Measurements from ENCODE around the gene SIAE. TPM values are rescaled to one million over a fixed set of nuclear protein-coding genes. Genes with fewer than 3 reads are reported as not detected.

SIAE gene
- polyA plus RNA-seq, 1 experiment, result 42.1 TPM

- no peak for TF ChIP-seq CTCF (IDR thresholded peaks at IDR 0.05; ENCODE audit: insufficient read depth, low read depth, low read length)
- CTCF ChIA-PET, result no interaction called here
- POLR2A ChIA-PET, result no interaction called here
These were observed 24.9 kb downstream of the SIAE start for GRCh38 chr11:124648610-124649009.

DNA sequence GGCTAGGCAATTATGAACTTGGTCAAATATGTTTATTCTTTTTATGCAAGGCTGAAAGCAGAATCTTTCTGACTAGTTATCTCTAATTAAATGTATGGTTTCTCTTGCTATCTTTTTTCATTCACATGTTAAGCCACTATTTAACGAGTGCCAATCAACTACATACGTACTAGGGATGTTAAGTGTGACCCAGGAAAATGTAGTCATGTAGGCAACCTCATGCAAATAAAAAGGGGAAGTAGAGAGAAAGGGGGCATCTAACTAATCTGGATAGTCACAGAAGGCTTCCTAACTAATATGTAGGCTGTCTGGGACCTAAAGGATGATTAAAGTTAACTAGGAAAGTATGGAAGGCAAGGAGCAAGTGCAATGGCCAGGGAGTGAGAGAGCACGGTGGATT, 27.4 kb downstream of the SIAE start:
- ChIA-PET POLR2A (no interaction called here), CTCF (interaction anchor here (0.9 to 1.8 kb wide), 2 partner anchors 23 kb away, joined by 3 to 6 read pairs; partner anchors contain the start of gene TBRG1)
- no peak for DNase-seq (ENCODE audit: low read depth)
- Histone ChIP-seq H3K36me3 (ENCODE audit: control insufficient read depth, insufficient read depth, low read length) (no peaks in the 10 kb centered on the region), H3K4me3 (ENCODE audit: low read depth, low read length) (no peak overlapping the region), H3K27me3 (ENCODE audit: control insufficient read depth, insufficient read depth, low read length) (no peaks in the 10 kb centered on the region)
- no peak for TF ChIP-seq CTCF (IDR thresholded peaks at IDR 0.05; ENCODE audit: insufficient read depth, low read depth, low read length)

More at GRCh38 chr11:124648610-124649009, 24.9 kb downstream of the SIAE start:
- no peak overlapping the region for H3K4me3 ChIP-seq (ENCODE audit: low read depth, low read length)
- no peaks in the 10 kb centered on the region for H3K27me3 ChIP-seq (ENCODE audit: control insufficient read depth, insufficient read depth, low read length)
- no peaks in the 10 kb centered on the region for H3K36me3 ChIP-seq (ENCODE audit: control insufficient read depth, insufficient read depth, low read length)
- DNase-seq (ENCODE audit: low read depth), result no peak

DNA sequence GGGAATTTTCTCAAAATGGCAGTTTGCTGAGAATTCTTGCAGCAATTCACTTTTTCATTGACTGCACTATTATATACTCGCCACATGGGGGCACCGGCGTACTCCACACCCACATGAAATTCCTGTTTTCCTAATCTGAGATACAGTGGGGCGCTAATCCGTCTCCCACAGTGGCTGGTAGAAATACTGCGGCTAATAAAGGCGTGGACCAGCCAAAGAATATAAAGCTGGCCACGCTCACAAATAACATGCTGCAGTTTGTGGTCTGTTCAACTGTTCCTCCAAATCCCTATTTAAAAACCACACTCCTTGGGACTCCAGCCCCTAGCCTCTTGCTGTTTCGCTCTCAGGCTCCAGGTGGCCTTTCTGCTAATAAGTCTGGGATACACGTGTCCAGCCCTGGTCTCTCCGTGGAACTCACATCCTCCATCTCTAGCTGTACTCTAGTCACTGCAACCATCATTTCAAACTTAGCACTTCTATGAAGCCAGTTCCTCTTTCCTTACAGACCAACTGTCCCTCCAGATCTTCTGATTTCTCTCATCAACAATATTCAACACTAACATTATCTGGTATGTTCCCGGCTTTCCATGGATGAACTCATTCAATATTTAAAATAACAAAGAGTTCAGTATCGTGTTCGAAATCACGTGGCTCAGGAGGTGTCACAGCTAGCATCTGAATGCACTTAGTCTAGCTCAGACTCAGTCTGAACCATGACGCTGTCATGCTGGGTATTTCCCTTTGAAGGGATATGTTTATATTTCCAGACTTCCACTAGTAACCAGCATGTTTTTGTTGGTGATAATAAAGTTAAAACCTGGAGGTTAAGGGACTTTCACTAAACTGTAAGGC, 28.9 kb downstream of the SIAE start:
- Histone ChIP-seq H3K36me3 (ENCODE audit: control insufficient read depth, insufficient read depth, low read length) (no peaks in the 10 kb centered on the region), H3K27me3 (ENCODE audit: control insufficient read depth, insufficient read depth, low read length) (no peaks in the 10 kb centered on the region), H3K4me3 (ENCODE audit: low read depth, low read length) (no peak overlapping the region)
- ChIA-PET CTCF (interaction anchor here (0.6 to 3.8 kb wide), 25 partner anchors 11 to 253 kb away, joined by 3 to 22 read pairs (median 4); partner anchors contain the start of genes ROBO4, SIAE, SPA17 and TBRG1), POLR2A (interaction anchor here (0.6 kb wide), 1 partner anchor 18 kb away, joined by 14 read pairs; no protein-coding TSS in a partner anchor)
- no peak for DNase-seq (ENCODE audit: low read depth)
- TF ChIP-seq CTCF (IDR thresholded peaks at IDR 0.05; ENCODE audit: insufficient read depth, low read depth, low read length), result peak; percentile 82

DNA sequence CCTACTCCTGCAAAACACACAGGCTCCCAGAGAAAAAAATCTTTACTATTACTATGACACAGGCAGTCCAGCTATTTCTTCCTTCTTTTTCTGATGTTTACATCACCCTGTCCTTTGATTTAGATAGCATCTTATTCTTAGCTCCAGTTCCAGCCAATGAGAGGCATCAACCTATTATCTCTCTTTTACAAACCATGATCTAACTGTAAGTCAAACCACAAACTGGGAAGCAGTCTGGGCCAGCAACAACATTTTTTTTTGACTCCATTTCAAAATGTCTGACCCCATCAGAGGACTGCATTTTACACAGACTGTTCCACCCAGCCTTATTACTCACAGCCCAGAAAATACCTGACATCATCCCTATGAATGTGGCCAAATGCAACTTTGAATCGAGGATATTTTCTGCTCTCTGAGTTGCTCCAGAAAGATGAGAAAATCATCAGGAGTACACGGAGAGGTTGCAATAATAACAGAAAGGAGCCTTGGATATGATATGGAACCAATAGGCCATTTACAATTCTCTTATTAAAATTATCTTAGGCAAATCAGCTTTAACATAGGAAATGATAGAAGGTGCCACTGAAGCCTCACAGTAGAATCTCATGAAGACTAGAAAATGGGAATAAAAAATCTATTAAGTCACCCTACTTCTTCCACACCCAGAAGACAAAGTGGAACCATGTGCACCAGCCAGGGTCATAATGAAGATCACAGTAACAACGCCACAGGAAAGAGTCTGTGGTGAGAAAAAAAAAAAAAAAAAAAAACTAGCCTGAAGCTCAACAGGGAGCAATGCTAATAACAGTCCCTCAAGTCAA, 29.7 kb downstream of the SIAE start:
- Histone ChIP-seq H3K27me3 (ENCODE audit: control insufficient read depth, insufficient read depth, low read length) (no peaks in the 10 kb centered on the region), H3K36me3 (ENCODE audit: control insufficient read depth, insufficient read depth, low read length) (no peaks in the 10 kb centered on the region), H3K4me3 (ENCODE audit: low read depth, low read length) (no peak overlapping the region)
- ChIA-PET CTCF (interaction anchor here (0.5 to 3.8 kb wide), 24 partner anchors 8 to 1468 kb away, joined by 3 to 22 read pairs (median 3); no protein-coding TSS in a partner anchor), POLR2A (interaction anchor here (0.6 kb wide), 1 partner anchor 18 kb away, joined by 14 read pairs; no protein-coding TSS in a partner anchor)
- DNase-seq (ENCODE audit: low read depth), result peak; percentile 76
- TF ChIP-seq CTCF (IDR thresholded peaks at IDR 0.05; ENCODE audit: insufficient read depth, low read depth, low read length), result no peak
